Neural progenitor cell (in vitro differentiated cells): ENCODE measurements around the gene SUN5. TPM values are rescaled to one million over a fixed set of nuclear protein-coding genes. Genes with fewer than 3 reads are reported as not detected.

Source experiments
- DNase-seq: peaks from one replicate; pipeline ENCODE4 v3.0.0-alpha.2; 2016; ENCODE audit warnings: low spot score
- H2AFZ ChIP-seq: fragments of 200-600 bp; sonication (generic); replicated peaks from 2 replicates; pipeline ENCODE4 v1.6.1; 2016; ENCODE audit warnings: antibody characterized with exemption
- H3F3A ChIP-seq: fragments of 200-600 bp; sonication (generic); 2 replicates; pipeline ENCODE4 v1.6.1; 2016; ENCODE audit warnings: antibody characterized with exemption, low read depth
- H3K27ac ChIP-seq: fragments of 200-600 bp; sonication (generic); 2 replicates; pipeline ENCODE4 v1.5.1; 2016; ENCODE audit warnings: mild to moderate bottlenecking
- H3K27me3 ChIP-seq: fragments of 200-600 bp; sonication (generic); 2 replicates; pipeline ENCODE4 v1.6.1; 2016; ENCODE audit warnings: mild to moderate bottlenecking, moderate library complexity
- H3K36me3 ChIP-seq: fragments of 200-600 bp; sonication (generic); 2 replicates; pipeline ENCODE4 v1.5.1; 2016
- H3K4me1 ChIP-seq: fragments of 200-600 bp; sonication (generic); 2 replicates; pipeline ENCODE4 v1.6.1; 2016; ENCODE audit warnings: mixed run types
- H3K4me2 ChIP-seq: fragments of 200-600 bp; sonication (generic); 2 replicates; pipeline ENCODE4 v1.6.1; 2016
- H3K4me3 ChIP-seq: fragments of 200-600 bp; sonication (generic); 2 replicates; pipeline ENCODE4 v1.5.1; 2016
- H3K79me2 ChIP-seq: fragments of 200-600 bp; sonication (generic); 2 replicates; pipeline ENCODE4 v1.6.1; 2016; ENCODE audit warnings: low read depth
- H3K9ac ChIP-seq: fragments of 200-600 bp; sonication (generic); 2 replicates; pipeline ENCODE4 v1.6.1; 2016
- H3K9me3 ChIP-seq: fragments of 200-600 bp; sonication (generic); 2 replicates; pipeline ENCODE4 v1.5.1; 2016; ENCODE audit warnings: low read depth
- H4K20me1 ChIP-seq: fragments of 200-600 bp; sonication (generic); 2 replicates; pipeline ENCODE4 v1.6.1; 2016; ENCODE audit warnings: low read depth
- H3K27ac Mint-ChIP-seq: 3 replicates; pipeline ENCODE4 v1.8.0; 2021; ENCODE audit warnings: mixed read lengths
- H3K27me3 Mint-ChIP-seq: 2 replicates; pipeline ENCODE4 v1.8.0; 2022; ENCODE audit warnings: low read depth, mild to moderate bottlenecking, inconsistent platforms, moderate library complexity, mixed read lengths; ENCODE audit not compliant: insufficient read depth
- H3K36me3 Mint-ChIP-seq: 3 replicates; pipeline ENCODE4 v1.8.0; 2021; ENCODE audit warnings: mixed read lengths
- H3K4me1 Mint-ChIP-seq: 3 replicates; pipeline ENCODE4 v1.8.0; 2021; ENCODE audit warnings: mixed read lengths
- H3K4me3 Mint-ChIP-seq: 3 replicates; pipeline ENCODE4 v1.8.0; 2021; ENCODE audit warnings: mild to moderate bottlenecking, moderate library complexity, mixed read lengths
- H3K9me3 Mint-ChIP-seq: 3 replicates; pipeline ENCODE4 v1.8.0; 2020; ENCODE audit warnings: mixed read lengths
- CTCF ChIP-seq: fragments of 200-600 bp; sonication (generic); IDR thresholded peaks from 2 replicates; pipeline ENCODE4 v1.5.1; 2017; ENCODE audit warnings: antibody characterized with exemption, mild to moderate bottlenecking
- EZH2 ChIP-seq: fragments of 200-600 bp; sonication (generic); IDR thresholded peaks from 2 replicates; pipeline ENCODE4 v1.6.1; 2017; ENCODE audit warnings: antibody characterized with exemption, mild to moderate bottlenecking, moderate library complexity
- EZH2phosphoT487 ChIP-seq: fragments of 200-600 bp; sonication (generic); IDR thresholded peaks from 2 replicates; pipeline ENCODE4 v1.6.1; 2017; ENCODE audit warnings: antibody characterized with exemption
- total RNA-seq: library from RNA; depleted of rRNA; stranded (reverse); fragments of >200 nt; gene quantifications from 2 replicates; pipeline ENCODE4 v1.2.3, GENCODE V29; 2015; ENCODE audit warnings: low replicate concordance

SUN5 gene
- total RNA-seq, 1 donor from 2014 or later = not detected

- Histone ChIP-seq H3K36me3 (no peaks in the 10 kb centered on the region), H4K20me1 (no peaks in the 10 kb centered on the region), H3K9ac (no peak overlapping the region), H3K27ac (no peak overlapping the region), H3K79me2 (no peaks in the 10 kb centered on the region), H2AFZ (no peak overlapping the region), H3F3A (no peaks in the 10 kb centered on the region), H3K9me3 (no peaks in the 10 kb centered on the region), H3K27me3 (peaks cover 24% of the 10 kb centered on the region), H3K4me1 (no peaks in the 10 kb centered on the region), H3K4me3 (no peak overlapping the region), H3K4me2 (no peak overlapping the region)
- H3K4me1 Mint-ChIP-seq = no peaks in the 10 kb centered on the region
- no peak for TF ChIP-seq EZH2
- no peak for TF ChIP-seq EZH2phosphoT487
- no peak for TF ChIP-seq CTCF
- H3K27ac Mint-ChIP-seq = no peak overlapping the region
- no peaks in the 10 kb centered on the region for H3K9me3 Mint-ChIP-seq
- no peak overlapping the region for H3K4me3 Mint-ChIP-seq
- no peak for DNase-seq
- H3K36me3 Mint-ChIP-seq = no peaks in the 10 kb centered on the region
- peaks cover 9% of the 10 kb centered on the region for H3K27me3 Mint-ChIP-seq
Observed at GRCh38 chr20:33024609-33025317, 20.5 kb upstream of the SUN5 start.

GRCh38 chr20:33024243-33024560 is 20.0 kb upstream of the SUN5 start:
- Histone ChIP-seq H3K36me3 (no peaks in the 10 kb centered on the region), H3K4me2 (no peak overlapping the region), H3K27me3 (peaks cover 24% of the 10 kb centered on the region), H3K9ac (no peak overlapping the region), H3K79me2 (no peaks in the 10 kb centered on the region), H3K4me1 (no peaks in the 10 kb centered on the region), H3K4me3 (no peak overlapping the region), H3F3A (no peaks in the 10 kb centered on the region), H4K20me1 (no peaks in the 10 kb centered on the region), H3K9me3 (no peaks in the 10 kb centered on the region), H2AFZ (no peak overlapping the region), H3K27ac (no peak overlapping the region)
- Mint-ChIP-seq H3K4me1 (no peaks in the 10 kb centered on the region), H3K27me3 (peaks cover 11% of the 10 kb centered on the region), H3K27ac (no peak overlapping the region), H3K36me3 (no peaks in the 10 kb centered on the region), H3K9me3 (no peaks in the 10 kb centered on the region), H3K4me3 (no peak overlapping the region)
- no peak for TF ChIP-seq CTCF
- no peak for TF ChIP-seq EZH2phosphoT487
- TF ChIP-seq EZH2 = no peak
- DNase-seq = no peak

- Histone ChIP-seq H3K9me3 (no peaks in the 10 kb centered on the region), H4K20me1 (no peaks in the 10 kb centered on the region), H3K9ac (no peak overlapping the region), H3K4me3 (no peak overlapping the region), H3K27me3 (peaks cover 24% of the 10 kb centered on the region), H3K4me2 (no peak overlapping the region), H3K36me3 (no peaks in the 10 kb centered on the region), H3K27ac (no peak overlapping the region), H2AFZ (no peak overlapping the region), H3F3A (no peaks in the 10 kb centered on the region), H3K4me1 (no peaks in the 10 kb centered on the region), H3K79me2 (no peaks in the 10 kb centered on the region)
- no peak for DNase-seq
- Mint-ChIP-seq H3K9me3 (no peaks in the 10 kb centered on the region), H3K4me1 (no peaks in the 10 kb centered on the region), H3K27me3 (peaks cover 14% of the 10 kb centered on the region), H3K4me3 (no peak overlapping the region), H3K27ac (no peak overlapping the region), H3K36me3 (no peaks in the 10 kb centered on the region)
- TF ChIP-seq EZH2phosphoT487 = no peak
- TF ChIP-seq EZH2 = no peak
- no peak for TF ChIP-seq CTCF
Observed at GRCh38 chr20:33023439-33024242, 19.4 kb upstream of the SUN5 start.
